ENCODE results near the gene NRN1L.
"Not testable (repeated sequence)": the region's sequence is repeated elsewhere in the genome, so short reads cannot be mapped to it uniquely, and the experiment has no call there.

NRN1L gene

GRCh38 chr16:67861877-67862276 lies 22.8 kb upstream of the NRN1L start:
- no peak for DNase-seq

- no peak for DNase-seq
Measured at GRCh38 chr16:67862623-67863583, 21.8 kb upstream of the NRN1L start.

GRCh38 chr16:67864044-67864443 lies 20.6 kb upstream of the NRN1L start:
- not testable (repeated sequence) for DNase-seq

- no peak for DNase-seq
Measured at GRCh38 chr16:67864594-67864993, 20.1 kb upstream of the NRN1L start.

- DNase-seq, result peak; percentile 19
Measured at GRCh38 chr16:67865318-67865717, 19.4 kb upstream of the NRN1L start.

- no peak for DNase-seq
Measured at GRCh38 chr16:67868290-67868689, 16.4 kb upstream of the NRN1L start.

- DNase-seq, result no peak
Measured at GRCh38 chr16:67869653-67870052, 15.0 kb upstream of the NRN1L start.

GRCh38 chr16:67871256-67871655 lies 13.4 kb upstream of the NRN1L start:
- DNase-seq, result no peak

GRCh38 chr16:67872131-67872630 lies 12.5 kb upstream of the NRN1L start:
- no peak for DNase-seq

GRCh38 chr16:67872631-67873434 lies 11.9 kb upstream of the NRN1L start, which contains the start of gene EDC4:
Gene EDC4, plus strand, starts transcription at chr16:67873052. Its CDS starts 210 bp downstream, at chr16:67873262.
- DNase-seq, result peak; percentile 90

GRCh38 chr16:67873435-67874370 lies 11.0 kb upstream of the NRN1L start:
- no peak for DNase-seq

GRCh38 chr16:67874372-67874771 lies 10.3 kb upstream of the NRN1L start:
- no peak for DNase-seq

- no peak for DNase-seq
Measured at GRCh38 chr16:67877064-67877463, 7.6 kb upstream of the NRN1L start.

GRCh38 chr16:67878232-67878631 lies 6.5 kb upstream of the NRN1L start:
- DNase-seq, result no peak

- no peak for DNase-seq
Measured at GRCh38 chr16:67878846-67879245, 5.8 kb upstream of the NRN1L start.

GRCh38 chr16:67879462-67879861 lies 5.2 kb upstream of the NRN1L start:
- no peak for DNase-seq

- DNase-seq, result no peak
Measured at GRCh38 chr16:67879936-67880335, 4.7 kb upstream of the NRN1L start.

GRCh38 chr16:67880584-67880983 lies 4.1 kb upstream of the NRN1L start:
- DNase-seq, result no peak

GRCh38 chr16:67881621-67882161 lies 3.0 kb upstream of the NRN1L start:
- DNase-seq, result no peak

- no peak for DNase-seq
Measured at GRCh38 chr16:67882374-67883145, 2.1 kb upstream of the NRN1L start.
